Fibroblast of pulmonary artery (primary cell): ENCODE results near the gene PSTPIP1.

Source experiments
- DNase-seq: peaks from one replicate; pipeline ENCODE4 v3.0.0-alpha.2; 2010; ENCODE audit warnings: low read depth
- H3K4me3 ChIP-seq: replicated peaks from 2 replicates; pipeline ENCODE4 v1.5.1; 2011; ENCODE audit warnings: low read depth, mild to moderate bottlenecking, control low read depth, low read length, moderate library complexity
- TF ChIP-seq, protein P1 (sequence below): IDR thresholded peaks from 2 replicates; pipeline ENCODE4 v1.5.1; 2011; ENCODE audit warnings: mild to moderate bottlenecking, control low read depth, low read length, inconsistent platforms; ENCODE audit errors: missing control alignments

Gene PSTPIP1

DNA sequence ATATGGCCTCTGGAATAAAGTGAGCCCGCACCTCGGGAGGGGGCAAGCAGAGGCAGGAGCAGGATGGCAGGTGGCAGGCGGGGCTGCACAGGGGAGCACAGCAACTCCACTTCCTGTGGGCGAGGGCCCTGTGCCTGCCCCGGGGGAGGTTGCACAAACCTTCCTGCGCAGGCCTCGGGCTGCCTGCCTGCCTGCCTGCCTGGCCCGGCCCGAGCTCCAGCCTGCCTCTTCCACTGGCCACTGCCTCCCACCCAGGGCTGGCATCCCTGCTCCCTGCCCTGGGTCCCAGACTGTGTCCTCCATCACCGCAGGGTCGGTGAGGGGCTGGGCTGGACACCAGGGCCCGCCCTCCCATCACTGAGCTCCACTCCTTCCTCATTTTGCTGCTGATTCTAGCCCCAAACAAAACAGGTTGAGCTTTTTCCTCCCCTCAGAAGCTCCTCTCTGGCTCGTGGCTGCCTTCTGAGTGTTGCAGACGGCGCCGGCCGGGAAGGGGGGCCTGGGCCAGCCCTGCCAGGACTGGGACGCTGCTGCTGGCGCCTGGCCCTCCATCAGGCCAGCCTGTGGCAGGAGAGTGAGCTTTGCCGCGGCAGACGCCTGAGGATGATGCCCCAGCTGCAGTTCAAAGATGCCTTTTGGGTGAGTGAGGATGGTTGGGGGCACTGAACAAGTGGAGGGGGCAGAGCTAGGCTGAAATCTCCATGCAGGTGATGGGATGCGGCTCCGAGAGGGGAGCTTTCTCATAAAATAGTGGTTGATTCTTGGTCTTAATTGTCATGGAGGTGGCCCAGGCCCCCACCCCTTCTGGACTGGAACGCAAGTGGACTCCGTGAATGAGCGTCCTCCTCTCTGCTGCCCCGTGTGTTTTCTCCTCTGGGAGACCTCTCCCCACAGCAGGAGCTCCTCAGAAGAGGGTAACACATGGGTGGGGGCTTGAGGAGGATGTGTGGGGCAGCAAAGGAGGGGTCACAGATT lies at the start of gene PSTPIP1:
TSS of gene PSTPIP1 (plus strand) at position 156 of the 975 bp plus-strand sequence. CDS start at position 604, 448 bp downstream.
- DNase-seq = no peak
- TF ChIP-seq, protein P1, sequence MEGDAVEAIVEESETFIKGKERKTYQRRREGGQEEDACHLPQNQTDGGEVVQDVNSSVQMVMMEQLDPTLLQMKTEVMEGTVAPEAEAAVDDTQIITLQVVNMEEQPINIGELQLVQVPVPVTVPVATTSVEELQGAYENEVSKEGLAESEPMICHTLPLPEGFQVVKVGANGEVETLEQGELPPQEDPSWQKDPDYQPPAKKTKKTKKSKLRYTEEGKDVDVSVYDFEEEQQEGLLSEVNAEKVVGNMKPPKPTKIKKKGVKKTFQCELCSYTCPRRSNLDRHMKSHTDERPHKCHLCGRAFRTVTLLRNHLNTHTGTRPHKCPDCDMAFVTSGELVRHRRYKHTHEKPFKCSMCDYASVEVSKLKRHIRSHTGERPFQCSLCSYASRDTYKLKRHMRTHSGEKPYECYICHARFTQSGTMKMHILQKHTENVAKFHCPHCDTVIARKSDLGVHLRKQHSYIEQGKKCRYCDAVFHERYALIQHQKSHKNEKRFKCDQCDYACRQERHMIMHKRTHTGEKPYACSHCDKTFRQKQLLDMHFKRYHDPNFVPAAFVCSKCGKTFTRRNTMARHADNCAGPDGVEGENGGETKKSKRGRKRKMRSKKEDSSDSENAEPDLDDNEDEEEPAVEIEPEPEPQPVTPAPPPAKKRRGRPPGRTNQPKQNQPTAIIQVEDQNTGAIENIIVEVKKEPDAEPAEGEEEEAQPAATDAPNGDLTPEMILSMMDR = no peak

DNA sequence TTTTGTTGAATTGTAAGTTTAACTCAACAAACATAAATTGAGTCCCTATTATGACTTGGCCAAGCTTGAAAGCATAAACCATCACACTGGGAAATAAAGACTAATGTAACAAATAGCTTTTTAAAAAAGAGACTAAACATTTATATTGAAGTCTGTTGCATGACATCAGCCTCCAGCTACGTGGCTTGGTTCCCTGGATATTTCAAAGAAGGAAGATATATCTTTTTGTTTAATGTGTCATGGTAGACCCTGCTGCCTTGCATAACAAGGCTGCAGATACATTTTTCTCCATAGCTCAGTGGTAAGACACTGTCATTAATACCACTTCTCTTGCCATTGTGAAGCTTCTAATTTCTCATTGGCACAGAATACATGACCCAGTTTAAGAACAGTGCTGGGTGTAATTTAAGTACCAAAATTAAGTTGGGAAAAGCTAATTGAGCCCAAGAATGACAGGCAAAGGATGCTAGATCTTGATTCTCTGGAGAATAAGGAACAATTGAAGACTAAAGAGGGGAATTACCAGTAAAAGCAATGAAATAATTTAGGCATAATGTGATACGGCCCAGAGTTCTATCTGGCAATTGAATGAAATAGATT lies 49.3 kb upstream of the PSTPIP1 start:
- no peak for DNase-seq

More for the DNA sequence above, at the start of gene PSTPIP1:
- H3K4me3 ChIP-seq = no peak within 1 kb of the TSS

DNA sequence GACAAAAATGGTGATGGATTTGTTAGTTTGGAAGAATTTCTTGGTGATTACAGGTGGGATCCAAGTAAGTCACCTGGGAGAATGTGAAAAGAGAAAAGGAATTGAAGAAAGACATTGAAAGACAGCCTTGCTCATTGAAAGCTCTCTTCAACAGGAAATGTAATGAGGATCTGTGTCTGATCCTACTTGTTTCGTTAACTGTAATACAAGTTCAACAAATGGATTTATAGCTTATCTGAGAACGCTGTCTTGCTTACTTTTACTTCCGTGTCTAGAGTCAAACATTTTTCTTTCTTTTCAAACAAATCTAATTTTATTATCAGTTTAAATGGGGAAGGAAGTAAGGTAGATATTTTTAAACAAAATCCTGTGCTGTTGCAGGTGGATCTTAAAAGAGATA lies 47.5 kb upstream of the PSTPIP1 start:
- TF ChIP-seq, protein P1 = no peak
- DNase-seq = no peak
- no peak overlapping the region for H3K4me3 ChIP-seq

More for the DNA sequence above, 49.3 kb upstream of the PSTPIP1 start:
- no peak overlapping the region for H3K4me3 ChIP-seq
- TF ChIP-seq, protein P1 = no peak

DNA sequence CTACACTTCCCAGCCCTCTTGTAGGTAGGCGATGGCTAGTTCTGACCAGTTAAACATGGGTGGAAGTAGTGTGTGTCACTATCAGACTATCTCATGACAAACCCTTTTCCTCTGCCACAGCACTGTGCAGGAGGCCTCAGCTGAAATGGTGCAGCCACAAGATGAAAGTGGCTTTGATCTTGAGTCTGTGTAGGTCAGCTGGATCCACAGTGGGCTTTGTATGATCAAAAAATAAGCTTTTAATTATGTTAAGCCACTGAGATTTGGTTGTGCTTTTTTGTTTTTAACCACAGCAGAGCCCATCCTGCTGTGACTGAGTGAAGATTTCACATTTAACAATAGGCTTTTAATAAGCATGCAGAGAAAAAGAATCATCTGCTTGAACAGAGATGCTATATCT lies 43.7 kb upstream of the PSTPIP1 start:
- DNase-seq = no peak
- no peak overlapping the region for H3K4me3 ChIP-seq
- TF ChIP-seq, protein P1 = no peak

DNA sequence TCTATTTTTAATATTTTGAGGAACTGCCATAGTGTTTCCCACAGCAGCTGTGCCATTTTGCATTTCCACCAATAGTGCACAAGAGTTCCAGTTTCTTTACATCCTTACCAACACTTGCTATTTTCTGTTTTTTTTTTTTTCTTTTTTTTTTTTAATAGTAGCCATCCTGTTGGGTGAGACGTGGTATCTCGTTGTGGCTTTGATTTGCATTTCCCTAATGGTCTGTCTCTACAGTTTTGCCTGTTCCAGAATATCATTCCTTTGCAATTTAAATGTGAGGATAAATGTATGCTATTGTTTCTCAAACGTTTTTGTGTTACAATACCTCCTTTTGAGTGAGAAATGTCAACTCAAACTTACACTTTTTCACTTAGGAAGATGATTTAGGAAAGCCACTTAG lies 41.0 kb upstream of the PSTPIP1 start:
- TF ChIP-seq, protein P1 = no peak
- no peak overlapping the region for H3K4me3 ChIP-seq
- no peak for DNase-seq

DNA sequence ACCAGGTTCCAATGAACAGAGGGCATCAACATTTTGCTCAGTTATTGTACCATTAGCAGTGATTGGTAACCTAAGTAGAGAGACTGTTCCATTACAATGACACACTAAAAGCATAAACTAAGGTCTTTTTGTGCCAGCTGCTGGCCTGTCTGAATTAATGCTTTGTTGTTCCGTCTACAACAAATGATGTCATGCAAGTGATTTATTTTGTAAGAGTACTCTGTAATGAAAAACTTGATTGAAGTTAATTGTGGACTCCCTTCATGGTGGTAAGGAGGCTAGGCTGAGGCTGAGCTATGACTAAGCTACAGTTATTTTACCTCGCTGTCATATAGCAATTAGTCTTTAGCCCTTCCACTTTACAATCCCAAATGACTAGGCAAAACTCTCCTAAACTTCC lies 40.2 kb upstream of the PSTPIP1 start:
- no peak for DNase-seq
- H3K4me3 ChIP-seq = no peak overlapping the region
- TF ChIP-seq, protein P1 = no peak
